MM.1S (cell line): ENCODE data around the gene SEL1L3.

ENCODE experiments used
- DNase-seq: peaks from one replicate; pipeline ENCODE4 v3.0.0-alpha.2; 2015
- H2AFZ ChIP-seq: fragments of 300-600 bp; sonication (generic); 2 replicates; pipeline ENCODE4 v1.6.0; 2016; ENCODE audit warnings: antibody characterized with exemption, low read length
- H3F3A ChIP-seq: fragments of 300-600 bp; sonication (generic); 2 replicates; pipeline ENCODE4 v1.6.1; 2016; ENCODE audit warnings: mild to moderate bottlenecking, antibody characterized with exemption, low read length, moderate library complexity, mixed read lengths; ENCODE audit not compliant: insufficient read depth
- H3K27ac ChIP-seq: fragments of 300-600 bp; sonication (generic); 2 replicates; pipeline ENCODE4 v1.5.1; 2016; ENCODE audit warnings: mild to moderate bottlenecking, low read length
- H3K27me3 ChIP-seq: fragments of 300-600 bp; sonication (generic); replicated peaks from 2 replicates; pipeline ENCODE4 v1.6.0; 2016; ENCODE audit warnings: low read length; ENCODE audit not compliant: insufficient read depth
- H3K36me3 ChIP-seq: fragments of 300-600 bp; sonication (generic); replicated peaks from 2 replicates; pipeline ENCODE4 v1.6.1; 2016; ENCODE audit warnings: mild to moderate bottlenecking, low read length, mixed read lengths; ENCODE audit not compliant: insufficient read depth
- H3K4me1 ChIP-seq: fragments of 300-600 bp; sonication (generic); 2 replicates; pipeline ENCODE4 v1.6.1; 2016; ENCODE audit warnings: low read length, mixed read lengths
- H3K4me2 ChIP-seq: fragments of 300-600 bp; sonication (generic); 2 replicates; pipeline ENCODE4 v1.6.0; 2016; ENCODE audit warnings: low read depth, low read length
- H3K4me3 ChIP-seq: fragments of 300-600 bp; sonication (generic); 2 replicates; pipeline ENCODE4 v1.5.1; 2016; ENCODE audit warnings: low read length, mixed read lengths
- H3K79me2 ChIP-seq: fragments of 300-600 bp; sonication (generic); 2 replicates; pipeline ENCODE4 v1.6.1; 2016; ENCODE audit warnings: mixed run types, low read length, mixed read lengths
- H3K9ac ChIP-seq: fragments of 300-600 bp; sonication (generic); 2 replicates; pipeline ENCODE4 v1.6.1; 2016; ENCODE audit warnings: low read length, mixed read lengths
- H3K9me2 ChIP-seq: fragments of 300-600 bp; sonication (generic); replicated peaks from 2 replicates; pipeline ENCODE4 v1.6.1; 2016; ENCODE audit warnings: mild to moderate bottlenecking, low read length, mixed read lengths; ENCODE audit not compliant: insufficient read depth
- H3K9me3 ChIP-seq: fragments of 300-600 bp; sonication (generic); replicated peaks from 2 replicates; pipeline ENCODE4 v1.6.1; 2016; ENCODE audit warnings: mild to moderate bottlenecking, low read length, mixed read lengths; ENCODE audit not compliant: insufficient read depth
- H4K20me1 ChIP-seq: fragments of 300-600 bp; sonication (generic); 2 replicates; pipeline ENCODE4 v1.6.1; 2016; ENCODE audit warnings: mild to moderate bottlenecking, low read length, moderate library complexity, mixed read lengths; ENCODE audit not compliant: insufficient read depth
- EZH2 ChIP-seq: fragments of 300-600 bp; sonication (generic); optimal IDR thresholded peaks from 2 replicates; pipeline ENCODE3; 2017; ENCODE audit warnings: low read depth, mild to moderate bottlenecking, antibody characterized with exemption, low read length, mixed read lengths
- EZH2phosphoT487 ChIP-seq: fragments of 300-600 bp; sonication (generic); IDR thresholded peaks from 2 replicates; pipeline ENCODE4 v1.6.1; 2018; ENCODE audit warnings: antibody characterized with exemption, low read length
- TF ChIP-seq, protein P1 (sequence below): fragments of 300-600 bp; sonication (generic); IDR thresholded peaks from 2 replicates; pipeline ENCODE4 v1.5.1; 2016; ENCODE audit warnings: antibody characterized with exemption, low read length, mixed read lengths

Gene SEL1L3

DNA sequence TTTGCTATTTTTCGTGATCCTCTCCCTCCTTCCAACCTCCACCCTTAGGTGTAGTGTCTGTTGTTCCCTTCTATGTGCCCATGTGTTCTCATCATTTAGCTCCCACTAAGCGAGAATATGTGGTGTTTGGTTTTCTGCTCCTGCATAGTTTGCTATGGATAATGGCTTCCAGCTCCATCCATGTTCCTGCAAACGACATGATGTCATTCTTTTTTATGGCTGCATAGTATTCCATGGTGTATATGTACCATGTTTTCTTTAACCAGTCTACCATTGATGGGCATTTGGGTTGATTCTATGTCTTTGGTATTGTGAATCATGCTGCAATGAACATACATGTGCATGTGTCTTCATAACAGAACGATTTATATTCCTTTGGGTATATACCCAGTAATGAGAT lies 102.7 kb downstream of the SEL1L3 start:
- H3F3A ChIP-seq = no peaks in the 10 kb centered on the region
- H3K4me1 ChIP-seq = no peaks in the 10 kb centered on the region
- no peaks in the 10 kb centered on the region for H4K20me1 ChIP-seq
- H3K4me2 ChIP-seq = no peak overlapping the region
- H3K9ac ChIP-seq = no peak overlapping the region
- no peaks in the 10 kb centered on the region for H3K36me3 ChIP-seq
- TF ChIP-seq EZH2phosphoT487 (no peak), EZH2 (no peak)
- H3K79me2 ChIP-seq = no peaks in the 10 kb centered on the region
- no peak overlapping the region for H2AFZ ChIP-seq
- no peak overlapping the region for H3K4me3 ChIP-seq
- H3K9me3 ChIP-seq = no peaks in the 10 kb centered on the region
- no peaks in the 10 kb centered on the region for H3K9me2 ChIP-seq
- DNase-seq = no peak
- H3K27me3 ChIP-seq = no peaks in the 10 kb centered on the region
- H3K27ac ChIP-seq = no peak overlapping the region

DNA sequence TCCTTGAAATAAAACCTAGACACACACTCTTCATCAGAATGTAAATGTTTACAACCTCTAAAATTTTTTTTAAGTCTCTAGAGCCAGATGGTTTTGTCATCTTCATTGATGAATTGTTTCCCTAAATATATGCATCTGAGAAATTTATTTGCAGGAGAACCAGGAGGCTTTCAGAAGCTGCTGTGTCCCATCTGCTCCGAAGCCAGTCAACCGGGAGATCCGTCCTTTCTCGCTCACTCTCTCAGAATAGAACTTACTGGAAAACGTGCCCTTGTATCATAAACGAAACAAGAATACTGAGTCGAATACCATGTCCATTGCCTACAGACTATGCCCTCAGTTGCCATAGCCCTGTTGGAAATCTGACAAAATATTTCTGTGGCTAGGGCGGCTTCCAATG lies 103.7 kb downstream of the SEL1L3 start:
- H3K27ac ChIP-seq = no peak overlapping the region
- H2AFZ ChIP-seq = no peak overlapping the region
- H3K4me2 ChIP-seq = no peak overlapping the region
- no peaks in the 10 kb centered on the region for H3K9me3 ChIP-seq
- H4K20me1 ChIP-seq = no peaks in the 10 kb centered on the region
- no peaks in the 10 kb centered on the region for H3K36me3 ChIP-seq
- no peak overlapping the region for H3K4me3 ChIP-seq
- no peaks in the 10 kb centered on the region for H3K27me3 ChIP-seq
- DNase-seq = no peak
- no peaks in the 10 kb centered on the region for H3F3A ChIP-seq
- H3K79me2 ChIP-seq = no peaks in the 10 kb centered on the region
- TF ChIP-seq EZH2 = no peak
- no peak for TF ChIP-seq EZH2phosphoT487
- TF ChIP-seq, protein P1, sequence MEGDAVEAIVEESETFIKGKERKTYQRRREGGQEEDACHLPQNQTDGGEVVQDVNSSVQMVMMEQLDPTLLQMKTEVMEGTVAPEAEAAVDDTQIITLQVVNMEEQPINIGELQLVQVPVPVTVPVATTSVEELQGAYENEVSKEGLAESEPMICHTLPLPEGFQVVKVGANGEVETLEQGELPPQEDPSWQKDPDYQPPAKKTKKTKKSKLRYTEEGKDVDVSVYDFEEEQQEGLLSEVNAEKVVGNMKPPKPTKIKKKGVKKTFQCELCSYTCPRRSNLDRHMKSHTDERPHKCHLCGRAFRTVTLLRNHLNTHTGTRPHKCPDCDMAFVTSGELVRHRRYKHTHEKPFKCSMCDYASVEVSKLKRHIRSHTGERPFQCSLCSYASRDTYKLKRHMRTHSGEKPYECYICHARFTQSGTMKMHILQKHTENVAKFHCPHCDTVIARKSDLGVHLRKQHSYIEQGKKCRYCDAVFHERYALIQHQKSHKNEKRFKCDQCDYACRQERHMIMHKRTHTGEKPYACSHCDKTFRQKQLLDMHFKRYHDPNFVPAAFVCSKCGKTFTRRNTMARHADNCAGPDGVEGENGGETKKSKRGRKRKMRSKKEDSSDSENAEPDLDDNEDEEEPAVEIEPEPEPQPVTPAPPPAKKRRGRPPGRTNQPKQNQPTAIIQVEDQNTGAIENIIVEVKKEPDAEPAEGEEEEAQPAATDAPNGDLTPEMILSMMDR = no peak
- no peak overlapping the region for H3K9ac ChIP-seq
- no peaks in the 10 kb centered on the region for H3K4me1 ChIP-seq
- H3K9me2 ChIP-seq = no peaks in the 10 kb centered on the region

DNA sequence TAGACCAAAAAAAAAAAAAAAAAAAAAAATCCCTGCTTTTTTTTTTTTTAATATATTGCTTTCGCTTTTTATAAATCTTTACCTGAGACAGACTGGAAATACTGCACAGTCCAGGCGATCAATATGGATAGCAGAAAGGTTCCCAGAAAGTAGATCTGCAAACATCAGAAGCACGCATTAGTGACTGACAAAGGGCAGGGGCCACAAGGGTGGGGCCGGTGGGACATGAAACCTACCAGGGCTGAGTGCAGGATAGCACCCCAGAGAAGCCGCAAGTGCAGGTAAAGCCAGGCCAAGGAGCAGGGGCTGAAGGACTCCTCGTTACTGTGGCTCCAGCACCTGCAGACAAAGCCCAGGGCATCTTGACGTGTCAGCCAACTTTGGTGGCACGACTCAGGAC lies 105.3 kb downstream of the SEL1L3 start:
- Histone ChIP-seq H3K4me2 (no peak overlapping the region), H3K4me1 (no peaks in the 10 kb centered on the region), H3F3A (no peaks in the 10 kb centered on the region), H3K36me3 (no peaks in the 10 kb centered on the region), H4K20me1 (no peaks in the 10 kb centered on the region), H3K9me2 (no peaks in the 10 kb centered on the region), H3K79me2 (no peaks in the 10 kb centered on the region), H3K9ac (no peak overlapping the region), H2AFZ (no peak overlapping the region), H3K9me3 (no peaks in the 10 kb centered on the region), H3K27ac (no peak overlapping the region), H3K4me3 (no peak overlapping the region), H3K27me3 (no peaks in the 10 kb centered on the region)
- TF ChIP-seq, protein P1 = no peak
- no peak for TF ChIP-seq EZH2phosphoT487
- no peak for TF ChIP-seq EZH2
- DNase-seq = no peak

DNA sequence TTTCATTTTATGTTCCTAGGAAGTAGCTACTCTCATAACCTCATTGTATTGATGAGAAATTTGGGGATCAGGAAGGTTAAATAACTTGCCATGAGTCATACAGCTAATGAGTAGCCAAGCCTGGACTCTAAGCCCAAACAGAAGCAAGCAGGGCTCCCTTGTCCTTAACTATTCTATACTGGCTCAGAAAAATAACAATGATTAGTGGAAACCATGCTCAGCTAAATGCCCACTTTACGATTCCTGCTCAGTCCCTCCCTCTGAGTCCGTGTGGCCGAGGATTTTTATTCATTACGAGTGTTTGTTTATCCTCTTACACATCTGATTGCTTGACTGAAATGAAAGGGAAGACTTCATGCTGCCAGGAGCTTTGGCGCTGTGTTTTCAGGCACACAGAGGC lies 106.3 kb downstream of the SEL1L3 start:
- TF ChIP-seq EZH2phosphoT487 (no peak), EZH2 (no peak)
- TF ChIP-seq, protein P1 = no peak
- Histone ChIP-seq H3F3A (no peaks in the 10 kb centered on the region), H3K36me3 (no peaks in the 10 kb centered on the region), H3K27me3 (no peaks in the 10 kb centered on the region), H3K9me3 (no peaks in the 10 kb centered on the region), H3K79me2 (no peaks in the 10 kb centered on the region), H4K20me1 (no peaks in the 10 kb centered on the region), H2AFZ (no peak overlapping the region), H3K4me2 (no peak overlapping the region), H3K4me1 (no peaks in the 10 kb centered on the region), H3K4me3 (no peak overlapping the region), H3K27ac (no peak overlapping the region), H3K9ac (no peak overlapping the region), H3K9me2 (no peaks in the 10 kb centered on the region)
- no peak for DNase-seq
